NOMO-1 (cell line): ENCODE data around the gene RUSF1.

Experiments
- DNase-seq, 2 experiments: peaks; one replicate each; lab custom pipeline; 2025; ENCODE audit not compliant: unreplicated experiment in 2 of 2; lab: John Stamatoyannopoulos, UW

RUSF1 gene

DNA sequence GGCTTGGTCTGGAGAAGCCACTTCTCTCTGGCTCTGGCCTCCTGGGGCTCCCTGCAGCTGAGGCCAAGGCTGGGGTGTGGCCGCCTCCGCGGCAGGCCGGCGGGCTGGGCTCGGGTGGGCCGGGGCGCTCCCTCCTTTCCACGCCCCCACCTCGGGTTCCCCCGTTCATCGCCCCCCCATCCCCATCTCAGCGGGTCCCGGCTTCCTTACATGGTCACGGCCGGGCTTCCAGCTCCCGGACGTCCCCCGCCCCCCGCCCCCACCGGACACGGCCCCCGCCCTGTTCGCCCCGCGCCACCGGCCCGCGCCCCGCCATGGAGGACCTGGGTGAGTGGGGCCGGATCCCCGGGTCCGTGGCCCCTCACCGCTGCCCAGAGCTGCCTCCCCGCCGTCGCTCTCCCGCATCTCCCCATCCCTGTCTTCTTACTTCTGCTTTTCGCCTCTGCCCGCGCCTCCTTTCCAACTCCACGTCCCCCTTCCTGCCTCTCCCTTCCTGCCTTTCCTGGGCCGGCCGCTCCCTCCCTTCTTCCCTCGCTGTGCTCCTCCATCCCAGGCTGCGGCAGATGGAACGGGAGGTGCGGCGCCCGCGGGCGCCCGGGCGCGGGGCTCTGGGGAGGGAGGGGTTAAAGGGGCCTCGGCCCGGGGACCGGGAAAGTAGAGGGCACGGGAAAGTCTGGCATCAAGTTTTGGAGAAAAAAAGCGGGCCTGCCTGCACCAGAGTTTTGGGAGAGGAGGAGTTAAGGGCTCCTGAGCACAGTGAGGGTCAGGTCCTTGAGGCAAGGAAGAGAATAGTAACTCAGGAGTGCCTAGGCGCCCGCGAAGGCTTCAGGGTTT is 36.1 kb downstream of the RUSF1 start, which contains the start of gene TGFB1I1:
Gene TGFB1I1 (plus strand): TSS at position 278 of the 834 bp plus-strand sequence. CDS start 37 bp downstream, at position 315.
- no peak for DNase-seq

DNA sequence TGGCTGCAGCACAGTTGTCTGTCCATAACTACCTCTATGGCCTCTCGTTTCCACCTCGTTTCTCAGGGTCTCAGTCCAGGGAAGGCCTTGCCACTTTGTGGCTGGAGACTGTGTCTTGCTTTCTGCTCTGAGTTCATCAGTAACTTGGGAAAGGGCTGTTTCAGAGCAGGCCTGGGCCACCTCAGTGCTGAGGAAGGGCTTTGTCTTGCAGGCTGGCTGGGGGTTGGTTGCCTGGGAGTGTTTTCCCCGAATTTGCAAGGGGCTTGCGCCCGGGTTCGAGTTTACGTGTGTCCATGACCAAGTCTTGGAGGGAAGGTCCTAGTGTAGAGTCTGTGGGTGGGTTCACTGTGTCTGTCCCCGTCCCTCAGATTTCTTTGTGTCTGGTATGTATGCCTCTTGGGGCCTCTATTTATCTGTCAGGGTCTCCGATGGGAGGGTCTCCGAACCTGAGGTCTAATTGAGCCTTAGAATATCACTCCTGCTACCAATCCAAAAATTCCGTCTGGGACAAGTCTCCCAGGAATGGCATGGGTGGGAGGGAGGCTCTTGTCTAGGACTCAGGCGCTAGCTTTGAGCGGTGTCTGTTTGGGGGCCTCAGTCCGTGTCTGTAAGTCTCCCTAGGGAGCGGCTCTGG is 36.8 kb downstream of the RUSF1 start:
- no peak for DNase-seq

DNA sequence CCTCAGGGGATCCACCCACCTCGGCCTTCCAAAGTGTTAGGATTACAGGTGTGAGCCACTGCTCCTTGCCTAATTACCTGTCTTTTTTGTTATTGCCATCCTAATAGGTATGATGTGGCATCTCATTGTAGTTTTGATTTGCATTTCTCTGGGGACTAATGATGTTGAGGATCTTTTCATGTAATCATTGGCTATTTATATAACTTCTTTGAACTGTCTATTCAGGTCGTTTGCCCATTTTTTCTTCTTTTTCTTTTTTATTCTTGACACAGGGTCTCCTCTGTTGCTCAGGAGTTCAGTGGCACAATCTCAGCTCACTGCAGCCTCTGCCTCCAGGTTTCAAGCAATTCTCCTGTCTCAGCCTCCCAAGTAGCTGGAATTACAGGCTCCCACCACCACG is 37.6 kb downstream of the RUSF1 start:
- DNase-seq, result no peak

DNA sequence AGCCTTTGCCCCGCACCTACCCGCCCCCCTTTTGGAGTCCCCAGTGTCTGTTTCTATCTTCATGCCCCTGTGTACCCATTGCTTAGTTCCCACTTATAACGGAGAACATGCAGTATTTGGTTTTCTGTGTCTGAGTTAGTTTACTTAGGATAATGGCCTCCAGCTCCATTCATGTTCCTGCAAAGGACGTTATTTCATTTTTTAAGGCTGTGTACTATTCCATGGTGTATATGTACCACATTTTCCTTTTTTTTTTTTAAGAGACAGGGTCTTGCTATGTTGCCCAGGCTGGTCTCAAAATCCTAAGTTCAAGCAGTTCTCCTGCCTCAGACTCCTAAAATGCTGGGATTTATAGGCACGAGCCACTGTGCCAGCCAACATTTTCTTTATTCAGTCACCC is 40.3 kb downstream of the RUSF1 start:
- no peak for DNase-seq

DNA sequence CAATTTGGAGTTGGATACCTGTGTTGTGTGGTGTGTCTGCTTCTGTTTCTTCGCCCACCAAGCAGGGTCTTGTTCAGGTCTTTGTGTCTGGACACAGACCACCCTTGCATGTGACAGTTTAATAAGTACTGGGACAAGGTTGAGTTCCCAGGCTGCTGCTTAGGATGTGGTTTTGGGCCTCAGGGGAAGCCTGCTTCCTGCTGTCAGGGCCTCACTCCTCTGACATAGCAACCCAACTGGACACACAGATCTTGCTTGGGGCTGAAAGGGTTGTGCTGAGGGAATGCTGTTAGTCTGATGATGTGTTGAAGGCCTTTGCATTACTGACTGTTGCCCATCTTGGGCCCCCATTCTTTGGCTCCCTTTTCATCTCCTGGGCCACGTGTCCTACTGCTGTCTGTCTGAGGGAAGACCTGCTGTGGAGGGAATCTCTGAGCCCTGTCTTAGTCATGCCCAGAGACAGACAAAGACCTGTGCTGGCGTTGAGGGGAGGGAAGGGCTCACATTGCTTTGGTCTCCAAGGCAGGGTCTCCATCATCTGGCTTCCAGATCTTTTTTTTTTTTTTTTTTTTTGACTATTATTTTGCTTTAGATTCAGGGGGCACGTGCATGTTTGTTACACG is 40.9 kb downstream of the RUSF1 start:
- no peak for DNase-seq

- DNase-seq, result no peak
These were observed 41.8 kb downstream of the RUSF1 start for GRCh38 chr16:31466381-31466841.

DNA sequence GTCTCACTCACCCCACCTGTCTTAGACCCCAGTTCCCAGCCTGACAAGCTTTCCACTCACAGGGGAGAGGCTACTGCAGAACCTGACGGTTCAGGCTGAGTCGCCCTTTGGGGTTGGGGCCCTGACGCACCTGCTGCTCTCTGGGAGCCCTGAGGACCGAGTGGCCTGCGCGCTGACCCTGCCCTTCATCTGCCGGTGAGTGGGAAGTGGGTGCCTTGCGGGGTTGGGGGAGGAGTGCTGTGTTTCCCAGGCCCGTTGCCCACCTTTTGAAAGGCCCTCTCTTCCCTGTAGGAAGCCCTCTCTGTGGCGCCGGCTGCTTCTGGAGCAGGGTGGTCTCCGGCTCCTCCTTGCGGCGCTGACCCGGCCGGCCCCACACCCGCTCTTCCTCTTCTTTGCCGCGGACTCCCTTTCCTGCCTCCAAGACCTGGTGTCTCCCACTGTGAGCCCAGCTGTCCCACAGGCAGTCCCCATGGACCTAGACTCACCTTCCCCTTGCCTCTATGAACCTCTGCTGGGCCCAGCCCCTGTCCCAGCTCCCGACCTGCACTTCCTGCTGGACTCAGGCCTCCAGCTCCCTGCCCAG is 42.3 kb downstream of the RUSF1 start:
- DNase-seq, result no peak

DNA sequence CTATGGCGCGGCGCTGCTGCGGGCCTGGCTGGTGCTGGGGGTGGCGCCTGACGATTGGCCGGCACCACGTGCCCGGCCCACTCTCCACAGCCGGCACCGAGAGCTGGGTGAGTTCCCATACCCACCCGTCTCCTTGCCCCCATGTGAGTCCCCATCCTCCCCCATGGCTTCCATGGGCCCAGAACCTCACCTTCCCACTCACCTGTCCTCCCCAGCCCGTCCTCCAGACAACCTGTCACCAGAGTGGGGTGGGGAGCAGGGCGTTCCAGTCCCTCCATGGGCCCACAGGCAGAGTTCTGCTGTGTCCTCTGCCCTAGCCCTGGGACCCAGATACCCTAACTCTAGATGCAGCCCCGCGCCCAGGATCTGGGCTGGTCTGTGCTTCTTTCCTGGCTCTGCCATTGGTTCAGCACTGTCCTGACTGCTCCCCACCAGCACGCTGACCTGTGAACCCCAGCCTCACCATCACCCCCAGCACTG is 43.4 kb downstream of the RUSF1 start:
- DNase-seq, result no peak

- DNase-seq, result no peak
These were observed 43.8 kb downstream of the RUSF1 start for GRCh38 chr16:31464348-31464769.

DNA sequence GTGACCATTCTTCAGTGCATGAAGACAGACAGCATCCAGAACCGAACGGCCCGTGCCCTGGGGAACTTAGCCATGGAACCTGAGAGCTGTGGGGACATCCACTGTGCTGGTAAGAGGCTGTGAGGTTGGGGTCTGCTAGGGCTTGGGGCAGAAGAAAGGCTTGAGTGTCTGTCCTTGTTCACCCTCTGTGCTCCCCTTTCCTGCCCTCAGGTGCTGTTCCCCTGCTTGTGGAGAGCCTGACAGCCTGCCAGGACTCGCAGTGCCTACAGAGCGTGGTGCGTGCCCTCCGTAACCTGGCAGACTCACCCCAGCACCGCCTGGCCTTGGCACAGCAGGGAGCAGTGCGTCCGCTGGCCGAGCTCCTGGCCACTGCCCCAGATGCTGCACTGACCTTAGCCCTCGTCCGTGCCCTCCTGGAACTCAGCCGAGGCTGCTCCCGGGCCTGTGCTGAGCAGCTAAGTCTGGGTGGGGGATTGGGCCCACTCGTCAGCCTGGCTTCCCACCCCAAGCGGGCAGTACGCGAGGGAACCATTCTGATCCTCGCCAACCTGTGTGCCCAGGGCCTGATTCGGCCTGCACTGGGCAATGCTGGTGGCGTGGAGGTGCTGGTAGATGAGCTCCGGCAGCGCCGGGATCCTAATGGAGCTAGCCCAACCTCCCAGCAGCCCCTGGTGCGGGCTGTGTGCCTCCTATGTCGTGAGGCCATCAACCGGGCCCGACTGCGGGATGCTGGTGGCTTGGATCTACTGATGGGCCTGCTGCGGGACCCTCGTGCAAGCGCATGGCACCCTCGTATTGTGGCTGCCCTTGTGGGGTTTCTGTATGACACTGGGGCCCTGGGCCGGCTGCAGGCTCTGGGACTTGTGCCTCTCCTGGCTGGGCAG is 46.0 kb downstream of the RUSF1 start:
- no peak for DNase-seq

- no peak for DNase-seq
These were observed 46.8 kb downstream of the RUSF1 start for GRCh38 chr16:31461201-31461920.

DNA sequence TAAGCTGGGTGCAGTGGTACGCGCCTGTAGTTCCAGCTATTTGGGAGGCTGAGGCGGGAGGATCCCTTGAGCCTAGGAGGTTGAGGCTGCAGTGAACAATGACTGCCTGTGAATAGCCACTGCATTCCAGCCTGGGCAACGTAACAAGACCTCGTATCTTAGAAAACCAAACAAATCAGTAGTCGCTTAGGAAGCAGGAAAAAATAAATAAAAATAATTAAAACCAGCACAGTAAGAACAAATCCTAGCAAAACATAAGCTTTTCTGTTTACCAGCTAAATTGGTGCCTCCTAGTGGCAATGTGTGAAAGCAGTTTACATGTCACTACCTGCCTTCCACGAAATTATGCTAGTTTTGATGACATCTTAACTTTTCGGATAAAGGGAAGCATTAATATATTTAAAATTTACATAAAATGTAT is 47.6 kb downstream of the RUSF1 start:
- DNase-seq, result peak; percentile 7 to 49

DNA sequence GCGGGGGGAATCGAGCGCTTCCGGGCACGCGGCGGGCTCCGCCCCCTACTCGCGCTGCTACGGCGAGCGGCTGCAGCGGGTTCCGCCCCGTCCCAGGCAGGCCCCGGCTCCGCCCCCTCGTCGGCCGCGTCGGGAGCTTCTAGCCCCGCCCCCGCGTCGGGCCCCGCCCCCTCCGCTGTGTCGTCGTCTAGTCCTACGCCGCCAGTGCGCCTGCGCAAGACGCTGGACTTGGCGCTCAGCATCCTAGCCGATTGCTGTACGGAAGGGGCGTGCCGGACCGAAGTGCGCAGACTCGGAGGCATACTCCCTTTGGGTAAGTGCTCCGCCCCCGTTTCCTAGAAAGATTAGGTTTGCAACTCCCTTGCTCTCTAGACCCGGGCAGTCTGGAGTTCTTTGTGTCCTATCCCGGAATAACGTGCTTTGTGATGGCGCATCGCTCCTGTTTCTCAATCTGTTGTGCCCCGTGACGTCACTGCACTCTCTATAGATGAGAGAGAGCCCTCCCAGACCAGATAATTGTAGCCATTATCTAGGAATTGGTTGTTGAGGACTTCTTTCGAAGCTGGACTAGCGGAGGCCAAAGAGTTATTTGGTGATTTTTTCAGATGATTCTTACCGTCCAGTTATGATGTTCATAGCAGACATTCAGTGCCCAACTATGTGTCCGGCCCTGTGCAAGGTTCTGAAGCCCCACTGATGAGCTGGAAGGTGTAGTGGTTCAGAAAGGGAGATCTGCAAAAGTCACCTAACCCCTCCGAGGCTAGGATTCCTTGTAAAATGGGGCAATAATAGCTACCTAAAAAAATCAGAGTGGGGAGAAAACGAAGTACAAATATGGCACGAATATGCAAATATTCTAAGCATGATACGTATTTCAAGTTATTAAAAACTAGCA is 48.3 kb downstream of the RUSF1 start:
- peak; percentile 98 for DNase-seq

GRCh38 chr16:31458844-31459686 is 49.1 kb downstream of the RUSF1 start, which contains the start of gene ARMC5:
Gene ARMC5, plus strand, starts transcription at chr16:31459501. Its CDS starts 24 bp downstream, at chr16:31459525.
- DNase-seq, result peak; percentile 97 to 98

GRCh38 chr16:31458073-31458843 is 49.9 kb downstream of the RUSF1 start:
- DNase-seq, result peak; percentile 46 to 48

- DNase-seq, result no peak
These were observed 51.2 kb downstream of the RUSF1 start for GRCh38 chr16:31456988-31457360.
